Natural killer cell (primary cell): ENCODE data around the gene OSCAR. TPM values are rescaled to one million over a fixed set of nuclear protein-coding genes. Genes with fewer than 3 reads are reported as not detected.

ENCODE experiments used
- ATAC-seq, 3 donors: fragments of 150-1000 bp in 2 of 3; fragments of 200-7000 bp in 1 of 3; cut with Tn5 transposase; 1 replicate in 1 of 3; 2 replicates in 2 of 3; pipeline ENCODE4 v1.10.0; 2021; ENCODE audit warnings: mild to moderate bottlenecking in 2 of 3, moderate library complexity in 2 of 3
- DNase-seq, 2 donors: peaks; one replicate each; pipeline versions ENCODE4 v3.0.0 to v3.0.0-alpha.2; 2013 to 2021; ENCODE audit warnings: mixed read lengths in 1 of 2
- H3K27ac ChIP-seq: one replicate; pipeline ENCODE4 v1.5.1; 2013; ENCODE audit warnings: mild to moderate bottlenecking, low read length
- H3K27me3 ChIP-seq: one replicate; pipeline ENCODE4 v1.6.1; 2013; ENCODE audit warnings: low read length; ENCODE audit not compliant: control insufficient read depth, insufficient read depth
- H3K36me3 ChIP-seq: one replicate; pipeline ENCODE4 v1.6.1; 2013; ENCODE audit warnings: low read length; ENCODE audit not compliant: control insufficient read depth, insufficient read depth
- H3K4me1 ChIP-seq: one replicate; pipeline ENCODE4 v1.6.1; 2013; ENCODE audit warnings: low read length; ENCODE audit not compliant: control insufficient read depth, insufficient read depth
- H3K4me3 ChIP-seq: one replicate; pipeline ENCODE4 v1.5.1; 2013; ENCODE audit warnings: low read length
- H3K9me3 ChIP-seq: one replicate; pipeline ENCODE4 v1.6.1; 2013; ENCODE audit warnings: low read length; ENCODE audit not compliant: control insufficient read depth, insufficient read depth
- H3K27ac Mint-ChIP-seq, 2 donors: one replicate each; pipeline ENCODE4 v1.8.0; 2022; ENCODE audit warnings: mild to moderate bottlenecking in 2 of 2, mixed read lengths in 2 of 2, moderate library complexity in 1 of 2
- H3K27me3 Mint-ChIP-seq, 2 donors: one replicate each; pipeline ENCODE4 v1.8.0; 2022; ENCODE audit warnings: low read depth in 2 of 2, mixed read lengths in 2 of 2
- H3K36me3 Mint-ChIP-seq: one replicate; pipeline ENCODE4 v1.8.0; 2022; ENCODE audit warnings: mixed read lengths
- H3K4me1 Mint-ChIP-seq, 2 donors: one replicate each; pipeline ENCODE4 v1.8.0; 2022; ENCODE audit warnings: mixed read lengths in 2 of 2
- H3K4me3 Mint-ChIP-seq: one replicate; pipeline ENCODE4 v1.8.0; 2022; ENCODE audit warnings: mild to moderate bottlenecking, moderate library complexity, mixed read lengths
- H3K9me3 Mint-ChIP-seq, 2 donors: one replicate each; pipeline ENCODE4 v1.8.0; 2022; ENCODE audit warnings: mixed read lengths in 2 of 2
- CTCF ChIP-seq: fragments of 200-600 bp; IDR thresholded peaks from one replicate; pipeline ENCODE4 v1.8.0; 2022; ENCODE audit warnings: antibody characterized with exemption
- WGBS: methylation state at CpG from one replicate; pipeline ENCODE4 v1.1.7; 2013; ENCODE audit warnings: missing lambda C conversion rate; ENCODE audit not compliant: insufficient coverage; 5-methylcytosine and 5-hydroxymethylcytosine counted together
- intact Hi-C: fragments of 100-400 bp; cut with micrococcal nuclease; formaldehyde crosslinking; loops from one replicate; pipeline ENCODE4 v1.14.2; 2022
- total RNA-seq, 4 donors: library from RNA; stranded (reverse); fragments of 120-200 nt in 1 of 4; gene quantifications; one replicate each; pipeline versions ENCODE4 v1.2.3 to v1.2.4, GENCODE V29; 2013 to 2022

OSCAR gene
- total RNA-seq, 3 donors from 2014 or later (not counting 1 experiment from before 2014, with no cell fraction given) = 2.3 to 5.4 (median 4.4) TPM

GRCh38 chr19:54133312-54133956 is 32.8 kb upstream of the OSCAR start:
- H3K27me3 Mint-ChIP-seq = no peaks in the 10 kb centered on the region
- H3K4me3 ChIP-seq = no peak overlapping the region
- no peaks in the 10 kb centered on the region for H3K27me3 ChIP-seq
- peaks cover 3% of the 10 kb centered on the region for H3K9me3 ChIP-seq
- intact Hi-C loops = no loop called here
- no peaks in the 10 kb centered on the region for H3K36me3 Mint-ChIP-seq
- H3K4me1 Mint-ChIP-seq = peaks cover 16 to 24% of the 10 kb centered on the region in 2 donors
- TF ChIP-seq CTCF = no peak
- peaks cover 18% of the 10 kb centered on the region for H3K4me1 ChIP-seq
- no peak overlapping the region for H3K27ac ChIP-seq
- H3K27ac Mint-ChIP-seq = peak overlapping the region; percentile 21 to 78
- 86% methylated on average over 10 of the region's 10 CpGs for WGBS
- DNase-seq = peak in 1 of 2 donors; percentile 78
- H3K4me3 Mint-ChIP-seq = peak overlapping the region; percentile 21
- H3K36me3 ChIP-seq = peaks cover 24% of the 10 kb centered on the region
- no peak for ATAC-seq
- no peaks in the 10 kb centered on the region for H3K9me3 Mint-ChIP-seq

DNA sequence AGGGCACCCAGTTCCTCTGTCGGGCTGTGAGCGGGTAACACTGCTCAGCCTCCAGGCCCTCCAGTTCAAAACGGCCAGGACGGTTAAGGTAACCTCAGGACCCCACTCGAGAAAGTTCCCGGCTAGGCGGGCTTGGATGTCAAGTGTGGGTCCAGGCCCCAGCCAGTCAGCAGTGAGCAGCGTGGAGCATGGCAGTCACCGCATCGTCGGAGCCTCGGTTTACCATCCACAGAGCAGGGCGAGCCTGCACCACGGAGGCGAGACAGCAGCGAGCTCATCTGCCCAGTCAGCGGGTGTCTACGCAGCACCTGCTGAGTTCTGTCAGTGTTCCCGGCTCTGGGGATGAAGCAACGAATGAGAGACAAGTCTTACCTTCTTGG is 29.0 kb upstream of the OSCAR start:
- Mint-ChIP-seq H3K9me3 (no peaks in the 10 kb centered on the region), H3K4me3 (no peak overlapping the region), H3K27ac (no peak overlapping the region), H3K27me3 (no peaks in the 10 kb centered on the region), H3K4me1 (peaks cover 5% of the 10 kb centered on the region in 2 donors), H3K36me3 (no peaks in the 10 kb centered on the region)
- DNase-seq (no peak), ATAC-seq (no peak)
- WGBS = 97% methylated on average over 20 of the region's 20 CpGs
- H3K27ac ChIP-seq = no peak overlapping the region
- no peak for TF ChIP-seq CTCF
- peaks cover 3% of the 10 kb centered on the region for H3K9me3 ChIP-seq
- no peak overlapping the region for H3K4me3 ChIP-seq
- peaks cover 4% of the 10 kb centered on the region for H3K4me1 ChIP-seq
- H3K27me3 ChIP-seq = no peaks in the 10 kb centered on the region
- H3K36me3 ChIP-seq = peaks cover 52% of the 10 kb centered on the region
- intact Hi-C loops = no loop called here

DNA sequence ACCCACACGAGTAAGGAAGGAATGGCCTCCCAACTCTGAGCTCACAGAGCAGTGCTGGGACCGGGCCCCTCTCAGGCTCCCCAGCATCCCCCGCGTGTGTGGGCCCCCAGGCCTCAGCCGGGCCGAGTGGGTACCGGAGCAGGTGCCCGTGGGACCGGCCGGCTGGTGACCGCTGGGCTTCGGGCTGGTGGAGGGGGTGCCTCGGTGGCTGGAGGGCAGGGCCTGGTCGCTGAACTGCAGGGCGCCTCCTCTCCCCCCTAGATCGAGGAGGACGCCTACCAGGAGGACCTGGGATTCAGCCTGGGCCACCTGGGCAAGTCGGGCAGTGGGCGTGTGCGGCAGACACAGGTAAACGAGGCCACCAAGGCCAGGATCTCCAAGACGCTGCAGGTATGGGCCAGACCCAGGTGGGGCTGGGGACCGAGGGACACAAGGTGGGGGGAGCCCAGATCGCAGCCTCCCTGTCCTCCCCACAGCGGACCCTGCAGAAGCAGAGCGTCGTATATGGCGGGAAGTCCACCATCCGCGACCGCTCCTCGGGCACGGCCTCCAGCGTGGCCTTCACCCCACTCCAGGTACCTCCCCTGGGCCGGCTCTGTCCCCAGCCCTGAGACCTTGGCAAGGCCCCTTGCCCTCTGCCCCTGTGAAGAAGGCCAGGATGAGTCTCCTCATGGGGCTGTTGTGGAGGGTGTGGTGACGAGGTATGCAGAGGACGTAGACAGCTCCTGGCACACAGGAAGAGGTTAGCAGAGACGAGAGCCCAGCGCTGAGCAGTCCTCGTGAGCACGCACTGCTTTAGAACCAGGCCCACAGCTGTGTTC is 28.4 kb upstream of the OSCAR start:
- intact Hi-C loops = no loop called here
- H3K9me3 Mint-ChIP-seq = no peaks in the 10 kb centered on the region
- Histone ChIP-seq H3K9me3 (peaks cover 3% of the 10 kb centered on the region), H3K36me3 (peaks cover 58% of the 10 kb centered on the region), H3K27me3 (no peaks in the 10 kb centered on the region), H3K27ac (no peak overlapping the region), H3K4me1 (peaks cover 4% of the 10 kb centered on the region), H3K4me3 (no peak overlapping the region)
- no peak overlapping the region for H3K4me3 Mint-ChIP-seq
- TF ChIP-seq CTCF = no peak
- no peaks in the 10 kb centered on the region for H3K4me1 Mint-ChIP-seq
- ATAC-seq = no peak
- no peaks in the 10 kb centered on the region for H3K36me3 Mint-ChIP-seq
- no peaks in the 10 kb centered on the region for H3K27me3 Mint-ChIP-seq
- 96% methylated on average over 41 of the region's 41 CpGs for WGBS
- no peak for DNase-seq
- H3K27ac Mint-ChIP-seq = no peak overlapping the region
